GF-D8 (cell line): Measurements from ENCODE around the gene RABL2B.
"Not testable (repeated sequence)": the region's sequence is repeated elsewhere in the genome, so short reads cannot be mapped to it uniquely, and the experiment has no call there.

Experiments used
- DNase-seq: peaks from one replicate; lab custom pipeline; 2025; lab: John Stamatoyannopoulos, UW

Gene RABL2B

GRCh38 chr22:50783033-50783879, at the start of gene RABL2B:
Gene RABL2B, minus strand, starts transcription at chr22:50783636. Its CDS starts 1,342 bp downstream, at chr22:50782294.
- peak; percentile 41 for DNase-seq

GRCh38 chr22:50786936-50787335, 3.5 kb upstream of the RABL2B start:
- DNase-seq = not testable (repeated sequence)

- DNase-seq = not testable (repeated sequence)
Observed at GRCh38 chr22:50785289-50785688, 1.9 kb upstream of the RABL2B start.

- DNase-seq = not testable (repeated sequence)
Observed at GRCh38 chr22:50783880-50784276, 442 bp upstream of the RABL2B start.

GRCh38 chr22:50782253-50782652, 1.2 kb downstream of the RABL2B start:
- not testable (repeated sequence) for DNase-seq

- DNase-seq = peak; percentile 41
Observed at GRCh38 chr22:50780244-50780643, 3.2 kb downstream of the RABL2B start.

GRCh38 chr22:50777631-50778030, 5.8 kb downstream of the RABL2B start:
- not testable (repeated sequence) for DNase-seq

GRCh38 chr22:50775132-50775531, 8.3 kb downstream of the RABL2B start:
- not testable (repeated sequence) for DNase-seq

GRCh38 chr22:50764288-50764687, 19.1 kb downstream of the RABL2B start:
- DNase-seq = not testable (repeated sequence)

- not testable (repeated sequence) for DNase-seq
Observed at GRCh38 chr22:50761829-50762228, 21.6 kb downstream of the RABL2B start.

- not testable (repeated sequence) for DNase-seq
Observed at GRCh38 chr22:50759597-50760341, 23.7 kb downstream of the RABL2B start.

GRCh38 chr22:50756949-50757491, 26.4 kb downstream of the RABL2B start:
- DNase-seq = peak; percentile 9

GRCh38 chr22:50756406-50756805, 27.0 kb downstream of the RABL2B start:
- DNase-seq = not testable (repeated sequence)

- DNase-seq = not testable (repeated sequence)
Observed at GRCh38 chr22:50755251-50755650, 28.2 kb downstream of the RABL2B start.

- DNase-seq = not testable (repeated sequence)
Observed at GRCh38 chr22:50749302-50750074, 33.9 kb downstream of the RABL2B start.

GRCh38 chr22:50748630-50749029, 34.8 kb downstream of the RABL2B start:
- DNase-seq = not testable (repeated sequence)

GRCh38 chr22:50747521-50747920, 35.9 kb downstream of the RABL2B start:
- DNase-seq = not testable (repeated sequence)

- DNase-seq = not testable (repeated sequence)
Observed at GRCh38 chr22:50744424-50744823, 39.0 kb downstream of the RABL2B start.

GRCh38 chr22:50740714-50741113, 42.7 kb downstream of the RABL2B start:
- DNase-seq = not testable (repeated sequence)

GRCh38 chr22:50739894-50740293, 43.5 kb downstream of the RABL2B start:
- no peak for DNase-seq

- DNase-seq = no peak
Observed at GRCh38 chr22:50739279-50739691, 44.2 kb downstream of the RABL2B start.
